ENCODE measurements around the gene SYT7. TPM values are rescaled to one million over a fixed set of nuclear protein-coding genes. Genes with fewer than 3 reads are reported as not detected.

Gene SYT7
- total RNA-seq, 1 donor, result 0.43 TPM

- TF ChIP-seq CTCF (IDR thresholded peaks at IDR 0.05; ENCODE audit: insufficient read depth, low read depth, low read length), result no peak
- DNase-seq (ENCODE audit: low read depth), result no peak
Measured at GRCh38 chr11:61522881-61523280, 58.0 kb downstream of the SYT7 start.

DNA sequence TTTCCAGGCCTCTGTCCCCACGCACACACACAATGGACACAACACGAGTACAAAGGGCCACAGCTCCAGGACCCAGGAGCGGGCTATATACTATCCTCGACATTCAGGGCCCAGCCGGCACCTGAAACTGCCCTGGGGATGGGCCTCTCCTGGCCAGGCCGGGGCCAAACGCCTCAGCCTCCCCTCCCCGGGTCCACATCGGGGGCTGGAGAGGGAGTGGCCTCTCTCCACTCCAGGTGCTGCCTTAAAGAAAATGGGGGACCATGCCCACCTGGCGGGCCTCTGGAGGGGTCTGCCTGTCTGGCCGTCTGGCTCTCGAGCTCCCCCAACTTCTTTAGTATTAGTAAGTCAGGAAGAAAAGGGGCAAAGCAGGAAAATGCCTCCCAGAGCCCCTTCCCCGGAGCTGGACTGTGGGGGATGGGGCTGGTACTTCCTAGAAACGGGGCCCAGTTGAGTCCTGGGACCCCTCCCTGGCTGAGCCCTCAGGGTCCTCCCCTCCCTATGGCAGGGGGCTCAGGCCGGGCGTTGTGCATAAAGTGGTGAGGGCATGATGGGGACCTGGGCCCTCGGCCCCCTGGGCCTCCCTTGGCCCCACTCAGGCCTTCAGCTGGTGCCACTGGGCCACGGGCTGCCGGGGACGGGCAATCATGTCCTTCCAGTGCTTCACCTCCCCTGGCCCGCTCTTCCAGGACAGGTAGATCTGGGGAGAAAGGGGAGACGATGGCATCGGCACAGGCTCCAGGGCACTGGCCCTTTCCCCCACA lies 62.7 kb downstream of the SYT7 start:
- no peak for TF ChIP-seq CTCF (IDR thresholded peaks at IDR 0.05; ENCODE audit: insufficient read depth, low read depth, low read length)
- DNase-seq (ENCODE audit: low read depth), result no peak

More at GRCh38 chr11:61522881-61523280, 58.0 kb downstream of the SYT7 start:
- H3K4me3 ChIP-seq (ENCODE audit: low read depth, low read length), result no peak overlapping the region

GRCh38 chr11:61516675-61517572 lies 64.0 kb downstream of the SYT7 start:
- no peak overlapping the region for H3K4me3 ChIP-seq (ENCODE audit: low read depth, low read length)
- TF ChIP-seq CTCF (IDR thresholded peaks at IDR 0.05; ENCODE audit: insufficient read depth, low read depth, low read length), result peak; percentile 98
- DNase-seq (ENCODE audit: low read depth), result peak; percentile 42

More for the DNA sequence above, 62.7 kb downstream of the SYT7 start:
- no peak overlapping the region for H3K4me3 ChIP-seq (ENCODE audit: low read depth, low read length)

DNA sequence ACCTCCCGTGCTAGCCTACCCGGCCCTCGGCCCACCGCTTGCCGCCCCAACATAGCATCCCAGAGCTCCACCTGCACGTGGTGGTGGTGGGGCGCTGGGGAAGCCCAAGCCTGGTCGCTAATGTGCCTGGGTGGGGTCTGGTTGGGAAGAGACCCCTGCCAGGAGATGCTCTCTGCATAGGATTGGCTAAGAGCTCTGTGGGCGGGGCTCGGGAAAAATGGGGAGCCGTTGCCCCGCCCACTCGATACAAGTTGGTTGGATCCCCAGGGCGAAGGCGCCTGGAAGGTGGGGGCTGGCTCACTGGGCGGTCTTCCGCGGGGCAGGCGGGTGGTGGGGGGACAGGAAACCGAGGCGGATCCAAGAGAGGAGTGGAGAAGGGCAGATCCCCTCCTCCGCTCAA lies 64.7 kb downstream of the SYT7 start:
- no peak for DNase-seq (ENCODE audit: low read depth)
- TF ChIP-seq CTCF (IDR thresholded peaks at IDR 0.05; ENCODE audit: insufficient read depth, low read depth, low read length), result no peak
- H3K4me3 ChIP-seq (ENCODE audit: low read depth, low read length), result no peak overlapping the region

GRCh38 chr11:61515686-61516085 lies 65.2 kb downstream of the SYT7 start:
- TF ChIP-seq CTCF (IDR thresholded peaks at IDR 0.05; ENCODE audit: insufficient read depth, low read depth, low read length), result no peak
- H3K4me3 ChIP-seq (ENCODE audit: low read depth, low read length), result no peak overlapping the region
- no peak for DNase-seq (ENCODE audit: low read depth)

- TF ChIP-seq CTCF (IDR thresholded peaks at IDR 0.05; ENCODE audit: insufficient read depth, low read depth, low read length), result no peak
- no peak for DNase-seq (ENCODE audit: low read depth)
- H3K4me3 ChIP-seq (ENCODE audit: low read depth, low read length), result no peak overlapping the region
Measured at GRCh38 chr11:61514050-61514917, 66.6 kb downstream of the SYT7 start.
